D721Med (cell line): Measurements from ENCODE around the gene MKI67.

Source experiments
- DNase-seq: peaks from one replicate; pipeline ENCODE4 v3.0.0; 2011; ENCODE audit warnings: low spot score; ENCODE audit not compliant: insufficient read length
- FAIRE-seq: peaks from 2 replicates; lab custom pipeline; 2011; peaks lifted over from hg19 to GRCh38; lab: Jason Lieb, UNC
- TF ChIP-seq, protein P1 (sequence below): IDR thresholded peaks from 2 replicates; pipeline ENCODE4 v1.5.1; 2012; ENCODE audit warnings: mild to moderate bottlenecking, control low read depth; ENCODE audit not compliant: insufficient read depth; ENCODE audit errors: missing control alignments

MKI67 gene

GRCh38 chr10:128054163-128054970, 71.9 kb downstream of the MKI67 start:
- DNase-seq, result no peak
- TF ChIP-seq, protein P1, sequence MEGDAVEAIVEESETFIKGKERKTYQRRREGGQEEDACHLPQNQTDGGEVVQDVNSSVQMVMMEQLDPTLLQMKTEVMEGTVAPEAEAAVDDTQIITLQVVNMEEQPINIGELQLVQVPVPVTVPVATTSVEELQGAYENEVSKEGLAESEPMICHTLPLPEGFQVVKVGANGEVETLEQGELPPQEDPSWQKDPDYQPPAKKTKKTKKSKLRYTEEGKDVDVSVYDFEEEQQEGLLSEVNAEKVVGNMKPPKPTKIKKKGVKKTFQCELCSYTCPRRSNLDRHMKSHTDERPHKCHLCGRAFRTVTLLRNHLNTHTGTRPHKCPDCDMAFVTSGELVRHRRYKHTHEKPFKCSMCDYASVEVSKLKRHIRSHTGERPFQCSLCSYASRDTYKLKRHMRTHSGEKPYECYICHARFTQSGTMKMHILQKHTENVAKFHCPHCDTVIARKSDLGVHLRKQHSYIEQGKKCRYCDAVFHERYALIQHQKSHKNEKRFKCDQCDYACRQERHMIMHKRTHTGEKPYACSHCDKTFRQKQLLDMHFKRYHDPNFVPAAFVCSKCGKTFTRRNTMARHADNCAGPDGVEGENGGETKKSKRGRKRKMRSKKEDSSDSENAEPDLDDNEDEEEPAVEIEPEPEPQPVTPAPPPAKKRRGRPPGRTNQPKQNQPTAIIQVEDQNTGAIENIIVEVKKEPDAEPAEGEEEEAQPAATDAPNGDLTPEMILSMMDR, result no peak
- FAIRE-seq, result no peak

- FAIRE-seq (no peak), DNase-seq (no peak)
- TF ChIP-seq, protein P1, result no peak
Measured at GRCh38 chr10:128053356-128053755, 72.9 kb downstream of the MKI67 start.

DNA sequence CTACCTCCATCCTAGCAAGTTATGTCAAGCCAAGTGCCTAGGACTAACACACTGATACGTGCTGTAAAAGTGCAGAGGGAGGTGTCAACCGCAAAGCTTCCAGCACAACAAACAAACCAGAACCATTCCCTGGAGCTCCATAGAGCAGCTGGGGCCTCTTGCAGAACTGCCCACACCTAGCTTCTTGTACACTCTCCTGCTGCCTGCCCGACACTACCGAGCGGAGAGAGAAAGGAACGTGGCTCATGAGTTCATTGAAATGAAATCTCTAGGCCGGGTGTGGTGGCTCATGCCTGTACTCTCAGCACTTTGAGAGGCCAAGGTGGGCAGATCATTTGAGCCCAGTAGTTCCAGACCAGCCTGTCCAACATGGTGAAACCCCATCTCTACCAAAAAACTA, 73.5 kb downstream of the MKI67 start:
- no peak for FAIRE-seq
- no peak for DNase-seq
- TF ChIP-seq, protein P1, result no peak

DNA sequence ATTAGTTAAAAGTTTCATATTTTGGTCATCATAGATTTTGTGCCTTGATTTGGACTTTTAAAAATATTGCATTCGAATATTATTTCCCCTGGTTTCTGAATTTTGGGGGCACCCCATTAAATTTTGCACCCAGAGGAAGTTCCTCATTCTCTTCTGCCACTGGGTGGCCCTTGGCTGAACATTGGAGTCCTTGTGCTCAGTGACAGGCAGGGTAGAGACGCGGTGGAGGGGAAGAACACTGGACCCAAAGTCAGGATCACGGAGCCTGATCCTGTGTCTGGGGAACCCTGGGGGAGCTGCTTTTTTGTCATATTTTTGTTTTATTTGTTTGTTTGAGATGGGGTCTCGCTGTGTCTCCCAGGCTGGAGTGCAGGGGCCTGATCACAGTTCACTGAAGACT, 74.7 kb downstream of the MKI67 start:
- DNase-seq, result no peak
- TF ChIP-seq, protein P1, result no peak
- FAIRE-seq, result no peak

DNA sequence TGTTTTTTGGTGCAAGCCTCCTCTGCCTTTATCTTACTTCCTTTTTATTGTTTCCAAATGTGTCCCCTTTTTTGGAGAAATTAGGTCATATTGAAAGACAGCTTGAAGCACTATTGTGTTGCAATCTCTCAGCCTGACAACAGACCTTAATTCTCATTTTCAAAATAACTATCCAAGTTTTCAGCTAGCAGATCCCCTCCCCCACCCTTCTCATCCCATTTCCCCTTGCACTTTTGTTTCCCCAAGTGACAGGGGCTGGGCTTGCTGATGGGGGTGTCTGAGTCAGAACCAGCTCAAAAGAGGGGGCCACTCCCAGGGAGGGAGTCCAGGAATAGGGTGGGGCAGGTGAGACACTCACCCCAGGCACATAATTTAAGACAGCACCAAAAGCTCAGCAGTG, 75.3 kb downstream of the MKI67 start:
- TF ChIP-seq, protein P1, result no peak

GRCh38 chr10:128050121-128050516, 76.1 kb downstream of the MKI67 start:
- TF ChIP-seq, protein P1, result no peak
- FAIRE-seq (no peak), DNase-seq (no peak)

More for the DNA sequence above, 75.3 kb downstream of the MKI67 start:
- DNase-seq, result no peak
- FAIRE-seq, result no peak

GRCh38 chr10:128049226-128050120, 76.8 kb downstream of the MKI67 start:
- TF ChIP-seq, protein P1, result no peak
- DNase-seq (no peak), FAIRE-seq (no peak)
